Measurements from ENCODE around the gene BRPF3.

The BRPF3 gene

DNA sequence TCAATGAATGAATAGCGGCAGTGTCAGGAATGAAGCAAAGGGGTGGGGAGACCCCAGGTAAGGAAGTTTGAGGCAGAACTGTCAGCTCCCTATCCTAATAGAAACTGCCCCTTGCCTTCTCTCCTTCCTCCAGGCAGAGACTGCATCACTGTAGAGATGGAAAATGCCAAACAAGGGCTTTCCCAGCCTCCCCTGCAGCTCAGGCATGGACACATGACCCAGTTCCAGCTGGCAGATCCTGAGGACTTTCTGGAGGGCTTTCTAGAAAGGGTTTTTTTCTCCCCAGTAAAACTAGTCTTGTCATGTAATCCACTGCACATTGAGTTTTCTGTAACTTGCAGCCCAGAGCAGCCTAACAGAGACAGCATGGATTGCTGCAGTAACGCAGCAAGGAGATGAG, 55.5 kb downstream of the BRPF3 start:
- TF ChIP-seq, protein P1, sequence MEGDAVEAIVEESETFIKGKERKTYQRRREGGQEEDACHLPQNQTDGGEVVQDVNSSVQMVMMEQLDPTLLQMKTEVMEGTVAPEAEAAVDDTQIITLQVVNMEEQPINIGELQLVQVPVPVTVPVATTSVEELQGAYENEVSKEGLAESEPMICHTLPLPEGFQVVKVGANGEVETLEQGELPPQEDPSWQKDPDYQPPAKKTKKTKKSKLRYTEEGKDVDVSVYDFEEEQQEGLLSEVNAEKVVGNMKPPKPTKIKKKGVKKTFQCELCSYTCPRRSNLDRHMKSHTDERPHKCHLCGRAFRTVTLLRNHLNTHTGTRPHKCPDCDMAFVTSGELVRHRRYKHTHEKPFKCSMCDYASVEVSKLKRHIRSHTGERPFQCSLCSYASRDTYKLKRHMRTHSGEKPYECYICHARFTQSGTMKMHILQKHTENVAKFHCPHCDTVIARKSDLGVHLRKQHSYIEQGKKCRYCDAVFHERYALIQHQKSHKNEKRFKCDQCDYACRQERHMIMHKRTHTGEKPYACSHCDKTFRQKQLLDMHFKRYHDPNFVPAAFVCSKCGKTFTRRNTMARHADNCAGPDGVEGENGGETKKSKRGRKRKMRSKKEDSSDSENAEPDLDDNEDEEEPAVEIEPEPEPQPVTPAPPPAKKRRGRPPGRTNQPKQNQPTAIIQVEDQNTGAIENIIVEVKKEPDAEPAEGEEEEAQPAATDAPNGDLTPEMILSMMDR (IDR thresholded peaks at IDR 0.05; ENCODE audit: low read depth, low read length, missing control alignments), result no peak
- H3K4me3 ChIP-seq (ENCODE audit: low read depth, low read length), result no peak overlapping the region

DNA sequence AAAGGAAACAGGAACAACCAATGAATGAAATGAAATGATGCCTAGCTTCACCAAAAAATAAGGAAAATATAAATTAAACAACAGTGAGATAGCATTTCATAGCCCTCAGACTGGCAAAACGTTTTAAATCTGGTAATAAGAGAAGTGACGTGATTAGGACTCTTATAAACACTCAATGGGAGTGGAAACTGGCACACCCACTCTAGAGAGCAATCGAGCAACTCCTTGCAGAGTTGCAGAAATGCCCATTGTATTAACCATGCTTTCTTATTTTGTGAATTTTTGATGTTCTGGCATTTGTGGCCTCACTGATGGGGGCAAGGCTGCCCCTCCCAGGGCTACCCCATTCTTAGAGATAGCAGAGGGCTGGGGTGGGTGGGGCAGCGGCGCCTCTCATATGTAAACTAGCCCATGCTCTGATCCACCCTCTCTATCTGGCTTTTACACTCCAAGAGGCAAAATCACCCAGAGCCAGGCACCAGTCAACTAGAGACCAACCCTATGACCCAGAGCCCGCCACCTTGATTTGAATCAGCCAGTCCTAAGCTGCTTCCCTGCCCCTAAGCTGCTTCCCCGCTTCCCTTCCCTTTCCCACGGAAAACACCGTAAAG, 67.0 kb downstream of the BRPF3 start:
- TF ChIP-seq, protein P1 (IDR thresholded peaks at IDR 0.05; ENCODE audit: low read depth, low read length, missing control alignments), result no peak
- DNase-seq (ENCODE audit: low read depth), result no peak
- no peak overlapping the region for H3K4me3 ChIP-seq (ENCODE audit: low read depth, low read length)

More for the DNA sequence above, 55.5 kb downstream of the BRPF3 start:
- no peak for DNase-seq (ENCODE audit: low read depth)

DNA sequence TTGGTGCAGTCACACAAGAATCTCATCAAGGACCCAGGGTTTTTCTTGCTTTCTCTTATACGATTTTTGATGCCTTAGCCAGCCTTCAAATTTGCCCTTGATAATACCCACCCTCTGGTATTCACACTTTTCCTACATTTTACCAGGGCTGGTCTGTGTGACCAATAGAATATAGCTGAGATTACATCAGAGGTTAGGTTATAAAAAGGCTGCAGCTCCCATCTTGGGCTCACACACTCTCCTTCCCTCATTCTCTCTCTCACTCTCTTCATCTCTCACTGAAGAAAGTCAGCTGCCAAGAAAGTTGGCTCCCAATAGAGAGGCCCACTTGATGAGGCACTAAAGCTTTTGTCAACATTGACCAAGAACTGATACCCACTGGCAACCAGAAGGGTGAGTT, 69.2 kb downstream of the BRPF3 start:
- DNase-seq (ENCODE audit: low read depth), result no peak
- TF ChIP-seq, protein P1 (IDR thresholded peaks at IDR 0.05; ENCODE audit: low read depth, low read length, missing control alignments), result no peak
- H3K4me3 ChIP-seq (ENCODE audit: low read depth, low read length), result no peak overlapping the region

DNA sequence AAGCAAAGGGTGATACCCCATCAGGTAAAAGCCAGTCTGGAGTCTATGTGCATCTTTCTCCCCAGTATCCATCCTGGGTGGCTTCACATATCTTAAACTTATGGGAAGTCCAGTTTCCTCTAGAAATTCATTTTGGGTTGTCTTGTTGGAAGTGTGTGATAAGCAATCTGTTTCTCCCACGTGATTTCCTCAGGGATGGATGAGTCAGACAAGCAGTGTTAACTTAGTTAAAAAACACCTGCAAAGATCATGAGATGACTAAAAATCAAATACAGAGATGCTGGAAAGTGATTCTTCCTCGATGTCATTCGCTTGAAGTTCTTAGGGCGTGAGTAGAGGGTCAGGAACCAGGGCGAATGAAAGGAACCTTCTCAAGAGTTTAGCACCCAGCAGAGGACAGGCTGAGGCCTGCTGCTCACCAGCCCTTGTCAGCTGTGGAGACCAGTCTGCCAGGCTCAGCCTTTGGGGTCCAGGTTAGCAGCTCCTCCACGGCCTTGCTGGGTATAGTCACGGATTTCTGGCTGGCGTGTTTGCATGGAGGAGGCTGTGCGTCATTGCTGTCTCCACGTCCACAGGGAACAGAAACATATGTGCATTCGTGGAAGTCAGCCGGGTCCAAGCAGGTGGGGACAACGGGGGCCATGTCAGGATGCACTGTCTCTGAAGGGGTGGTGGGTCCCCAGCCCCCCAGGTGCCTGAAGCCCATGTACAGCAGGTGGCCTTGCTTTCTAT, 70.5 kb downstream of the BRPF3 start:
- no peak overlapping the region for H3K4me3 ChIP-seq (ENCODE audit: low read depth, low read length)
- no peak for DNase-seq (ENCODE audit: low read depth)

DNA sequence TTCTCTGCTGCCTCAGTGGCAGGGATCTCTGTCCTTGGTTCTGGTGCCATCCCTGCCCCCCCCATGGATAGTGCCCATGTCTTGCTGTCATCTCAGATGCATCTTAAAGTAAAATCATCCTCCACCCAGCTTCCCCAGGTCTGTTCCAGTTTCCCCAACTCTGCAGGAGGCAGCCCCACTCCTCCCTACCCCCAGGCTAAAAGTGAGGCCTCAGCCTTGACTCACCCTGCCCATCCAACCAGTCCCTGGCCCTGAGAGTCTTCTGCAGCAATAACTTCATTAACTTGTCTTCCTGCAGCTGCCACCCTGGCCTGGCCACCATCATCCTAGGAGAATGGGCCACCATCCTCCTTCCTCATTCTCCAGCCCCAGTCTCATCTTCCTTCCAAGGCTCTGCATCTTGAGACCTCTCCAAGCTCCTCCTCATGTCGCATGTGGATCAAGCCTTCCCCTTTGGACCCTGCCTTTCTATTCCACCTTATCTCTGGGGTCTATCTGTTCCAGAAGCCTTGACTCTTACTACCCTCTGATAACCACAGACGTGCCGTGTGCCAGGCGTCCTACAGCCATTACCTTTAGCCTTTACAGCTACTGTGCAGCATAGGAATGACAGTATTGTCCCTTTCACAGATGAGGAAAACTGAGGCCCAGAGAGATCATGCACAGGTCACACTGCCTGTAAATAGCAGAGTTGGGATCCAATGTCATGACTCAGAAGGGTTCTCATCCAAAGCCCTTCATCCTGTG, 71.4 kb downstream of the BRPF3 start:
- no peak for DNase-seq (ENCODE audit: low read depth)
- H3K4me3 ChIP-seq (ENCODE audit: low read depth, low read length), result no peak overlapping the region
- TF ChIP-seq, protein P1 (IDR thresholded peaks at IDR 0.05; ENCODE audit: low read depth, low read length, missing control alignments), result no peak

More for the DNA sequence above, 70.5 kb downstream of the BRPF3 start:
- TF ChIP-seq, protein P1 (IDR thresholded peaks at IDR 0.05; ENCODE audit: low read depth, low read length, missing control alignments), result no peak

DNA sequence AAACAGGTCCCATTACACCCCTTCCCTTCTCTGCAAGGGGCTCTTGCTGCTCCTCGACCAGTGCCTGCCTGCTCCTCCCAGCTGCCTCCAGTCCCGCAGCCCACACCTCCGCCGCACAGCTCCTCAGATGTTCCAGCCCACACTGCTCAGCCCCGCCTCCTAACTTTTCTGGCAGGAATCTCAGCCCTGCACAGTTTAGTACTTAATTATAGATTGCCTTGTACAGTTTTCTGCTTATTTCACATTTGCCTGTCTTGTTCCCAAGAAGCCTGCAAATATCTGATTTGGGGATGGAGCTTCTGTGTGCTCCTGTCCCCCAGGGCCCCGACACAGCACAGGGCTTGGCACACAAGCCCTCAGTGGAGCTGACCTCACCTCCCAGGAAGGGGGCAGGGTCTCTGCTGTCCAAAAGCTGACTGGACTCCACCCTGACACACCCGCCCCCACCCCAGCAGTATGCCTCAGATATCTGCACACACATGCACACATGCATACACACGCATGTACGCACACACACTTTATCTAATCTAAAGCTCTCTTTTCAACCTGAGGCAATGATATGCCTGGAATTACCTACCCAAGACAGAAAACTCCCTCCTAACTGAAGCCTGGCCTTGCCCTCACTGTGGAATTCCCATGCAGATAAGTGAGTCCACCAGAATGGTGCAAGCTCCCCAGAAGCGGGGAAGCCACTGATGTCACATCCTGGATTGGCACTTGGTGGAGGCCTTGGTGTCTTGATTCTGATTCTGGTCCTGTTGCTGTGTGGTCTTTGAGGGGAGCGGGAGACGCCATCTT, 72.1 kb downstream of the BRPF3 start:
- no peak for DNase-seq (ENCODE audit: low read depth)
- H3K4me3 ChIP-seq (ENCODE audit: low read depth, low read length), result no peak overlapping the region
- TF ChIP-seq, protein P1 (IDR thresholded peaks at IDR 0.05; ENCODE audit: low read depth, low read length, missing control alignments), result no peak
